22Rv1 (cell line): ENCODE results near the gene STX18.

ENCODE experiments used
- ZFX ChIP-seq: fragments of 450-650 bp; IDR thresholded peaks from 2 replicates; pipeline ENCODE4 v1.6.1; 2017; ENCODE audit warnings: antibody characterized with exemption, borderline replicate concordance
- TF ChIP-seq, protein P1 (sequence below): fragments of 450-650 bp; IDR thresholded peaks from 2 replicates; pipeline ENCODE4 v1.5.1; 2017; ENCODE audit warnings: mild to moderate bottlenecking

DNA sequence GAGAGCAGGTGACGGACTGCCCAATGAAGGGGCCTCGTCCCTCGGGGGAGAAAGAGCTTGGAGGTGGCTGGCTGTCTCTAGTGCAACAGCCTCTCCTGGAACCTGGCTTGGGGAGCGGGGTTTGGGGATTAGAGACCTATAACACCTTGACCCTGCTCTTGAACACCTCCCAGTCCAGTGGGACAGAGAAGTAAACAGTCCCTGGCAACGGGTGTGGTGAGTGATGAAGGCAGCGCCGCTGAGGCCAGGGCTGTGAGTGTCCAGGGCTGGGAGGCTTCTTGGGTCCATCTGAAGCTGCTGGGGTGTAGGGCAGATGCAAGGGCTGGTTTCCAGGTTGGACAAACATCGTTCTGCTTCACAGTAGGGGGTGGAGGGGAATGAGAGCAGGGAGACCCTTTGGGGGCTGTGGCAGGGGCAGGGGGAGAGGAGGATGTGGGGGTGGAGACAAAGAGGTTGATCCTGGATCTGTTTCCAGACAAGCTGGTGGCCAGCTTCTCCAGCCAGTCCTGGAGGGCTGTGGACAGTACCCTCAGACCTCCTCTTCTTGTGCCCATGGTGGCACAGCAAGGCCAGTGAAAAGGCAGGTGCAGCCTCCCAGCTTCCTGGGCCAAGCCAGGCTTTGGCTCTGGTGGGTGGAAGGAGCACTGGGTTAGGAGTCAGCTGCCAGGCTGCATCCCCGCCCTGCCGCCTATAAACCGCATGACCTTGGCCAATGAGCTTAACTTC is 151.2 kb downstream of the STX18 start:
- TF ChIP-seq, protein P1, sequence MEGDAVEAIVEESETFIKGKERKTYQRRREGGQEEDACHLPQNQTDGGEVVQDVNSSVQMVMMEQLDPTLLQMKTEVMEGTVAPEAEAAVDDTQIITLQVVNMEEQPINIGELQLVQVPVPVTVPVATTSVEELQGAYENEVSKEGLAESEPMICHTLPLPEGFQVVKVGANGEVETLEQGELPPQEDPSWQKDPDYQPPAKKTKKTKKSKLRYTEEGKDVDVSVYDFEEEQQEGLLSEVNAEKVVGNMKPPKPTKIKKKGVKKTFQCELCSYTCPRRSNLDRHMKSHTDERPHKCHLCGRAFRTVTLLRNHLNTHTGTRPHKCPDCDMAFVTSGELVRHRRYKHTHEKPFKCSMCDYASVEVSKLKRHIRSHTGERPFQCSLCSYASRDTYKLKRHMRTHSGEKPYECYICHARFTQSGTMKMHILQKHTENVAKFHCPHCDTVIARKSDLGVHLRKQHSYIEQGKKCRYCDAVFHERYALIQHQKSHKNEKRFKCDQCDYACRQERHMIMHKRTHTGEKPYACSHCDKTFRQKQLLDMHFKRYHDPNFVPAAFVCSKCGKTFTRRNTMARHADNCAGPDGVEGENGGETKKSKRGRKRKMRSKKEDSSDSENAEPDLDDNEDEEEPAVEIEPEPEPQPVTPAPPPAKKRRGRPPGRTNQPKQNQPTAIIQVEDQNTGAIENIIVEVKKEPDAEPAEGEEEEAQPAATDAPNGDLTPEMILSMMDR, result no peak
- no peak for TF ChIP-seq ZFX
